Measurements from ENCODE around the gene EVI5. TPM values are rescaled to one million over a fixed set of nuclear protein-coding genes. Genes with fewer than 3 reads are reported as not detected.

The EVI5 gene
- polyA plus RNA-seq, 3 donors = 17.6 to 23.1 (median 17.8) TPM

DNA sequence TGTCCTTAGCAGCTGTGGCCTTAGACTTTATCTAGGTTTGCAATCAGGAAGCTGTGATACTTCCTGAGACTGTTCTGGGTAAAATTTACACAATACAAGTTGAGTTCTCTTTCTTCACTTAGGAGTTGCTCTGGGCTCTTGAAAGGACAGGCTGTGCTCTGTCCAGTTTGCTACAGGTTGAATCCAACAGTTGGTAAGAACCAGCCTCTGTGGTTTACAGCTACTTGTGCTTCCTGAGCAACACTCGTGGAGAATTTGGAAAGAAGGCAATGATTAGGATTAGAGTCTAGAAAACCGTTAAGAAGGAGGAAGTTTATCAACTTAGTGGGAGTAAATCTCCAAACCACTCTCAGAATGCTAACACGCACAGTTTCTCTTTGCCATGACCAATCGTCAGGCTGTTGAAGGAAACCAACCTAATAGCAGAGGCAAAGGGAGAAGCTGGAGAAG is 325.0 kb downstream of the EVI5 start:
- no peak for DNase-seq

Other genes starting within 250 kb of the EVI5 start
- 1,000 to 10,000 TPM; 2,400 to 2,768 (median 2,439) TPM for gene RPL5, start 46.9 kb upstream of the EVI5 start, polyA plus RNA-seq (ENCODE audit: insufficient read length in 3 of 3)
- 1 to 10 TPM; 6.7 to 8.9 (median 7.7) TPM for gene DIPK1A, start 176.4 kb upstream of the EVI5 start, polyA plus RNA-seq (ENCODE audit: insufficient read length in 3 of 3)